Eye (tissue), 1 donor: Measurements from ENCODE around the gene XRCC2.
A peak's percentile ranks its signal among the peaks of the same experiment; 100 is the strongest.

Experiments used
- DNase-seq: peaks from one replicate; pipeline ENCODE4 v3.0.0-alpha.2; 2015

The XRCC2 gene

DNA sequence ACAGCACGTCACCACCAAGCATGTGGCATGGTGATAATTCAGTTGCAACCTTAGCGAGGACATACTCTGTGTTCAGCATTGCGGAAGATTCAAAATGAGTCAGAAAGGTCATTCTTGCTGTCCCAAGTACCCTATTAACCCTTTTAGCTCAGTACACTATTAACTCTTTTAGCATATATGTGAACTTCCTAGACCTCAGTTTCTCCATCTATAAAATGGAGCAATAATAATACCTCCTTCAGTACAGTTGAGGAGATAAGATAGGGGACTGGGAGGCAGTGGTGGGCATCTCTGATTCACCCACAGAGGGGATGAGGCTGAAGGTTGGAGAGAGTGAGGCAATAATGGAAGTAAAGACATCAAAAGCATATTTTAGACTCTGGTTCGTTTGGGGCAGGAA lies 67.3 kb downstream of the XRCC2 start:
- DNase-seq: no peak

DNA sequence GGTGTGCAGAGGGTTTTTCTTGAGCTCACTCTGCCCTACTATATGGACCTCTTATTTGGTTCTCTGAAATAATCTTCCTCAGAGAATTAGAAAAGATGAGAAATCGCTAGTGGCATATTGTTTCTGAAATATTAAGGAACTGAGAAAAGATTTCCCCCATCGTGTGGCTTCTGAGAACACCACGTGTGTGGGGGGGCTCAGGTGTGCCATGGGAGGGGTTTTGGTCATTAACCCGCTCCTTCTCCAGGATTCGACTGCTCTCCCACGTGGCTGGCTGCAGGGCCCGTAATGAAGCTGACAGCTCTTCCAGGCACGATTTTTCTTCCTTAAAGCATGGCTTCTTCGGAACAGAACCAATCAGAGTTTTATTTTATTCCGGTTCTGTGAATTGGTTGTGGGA lies 67.7 kb downstream of the XRCC2 start:
- DNase-seq: peak; percentile 23

DNA sequence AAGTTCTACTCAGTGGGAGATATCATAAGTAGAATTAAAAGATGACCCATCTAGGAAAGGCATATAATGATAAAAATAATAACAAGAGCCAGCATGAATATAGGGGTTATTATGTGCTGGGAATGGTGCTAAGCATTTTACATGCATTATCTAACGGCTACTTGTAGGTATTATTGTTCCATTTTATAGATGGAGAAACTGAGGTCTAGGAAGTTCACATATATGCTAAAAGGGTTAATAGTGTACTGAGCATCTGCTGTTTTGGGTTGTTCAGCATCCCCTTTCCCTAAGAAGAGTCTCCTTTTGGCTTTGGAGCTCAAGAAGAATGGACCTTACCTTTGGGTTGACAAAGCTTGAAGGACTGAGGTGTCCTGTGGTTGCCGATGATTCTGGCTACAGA lies 68.9 kb downstream of the XRCC2 start:
- no peak for DNase-seq

DNA sequence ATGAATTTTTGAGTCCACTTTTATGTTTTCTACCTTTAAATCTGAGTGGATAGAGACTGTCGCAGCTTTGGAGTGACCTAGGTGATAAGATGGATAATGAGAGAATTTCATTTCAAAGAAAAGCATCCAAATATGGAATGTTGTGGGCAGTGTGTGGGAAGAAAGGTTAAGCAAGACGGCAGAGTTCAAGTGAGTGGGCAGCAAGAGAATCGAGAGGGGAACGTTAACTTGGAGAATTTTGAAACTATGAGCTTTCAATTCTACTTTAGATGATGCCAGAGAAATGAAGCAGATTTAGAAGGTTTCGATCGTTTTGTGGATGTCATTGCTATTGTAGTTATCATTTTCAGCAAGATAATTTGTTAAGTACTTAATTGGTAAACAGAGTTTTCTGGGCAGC lies 73.0 kb downstream of the XRCC2 start:
- DNase-seq: no peak

DNA sequence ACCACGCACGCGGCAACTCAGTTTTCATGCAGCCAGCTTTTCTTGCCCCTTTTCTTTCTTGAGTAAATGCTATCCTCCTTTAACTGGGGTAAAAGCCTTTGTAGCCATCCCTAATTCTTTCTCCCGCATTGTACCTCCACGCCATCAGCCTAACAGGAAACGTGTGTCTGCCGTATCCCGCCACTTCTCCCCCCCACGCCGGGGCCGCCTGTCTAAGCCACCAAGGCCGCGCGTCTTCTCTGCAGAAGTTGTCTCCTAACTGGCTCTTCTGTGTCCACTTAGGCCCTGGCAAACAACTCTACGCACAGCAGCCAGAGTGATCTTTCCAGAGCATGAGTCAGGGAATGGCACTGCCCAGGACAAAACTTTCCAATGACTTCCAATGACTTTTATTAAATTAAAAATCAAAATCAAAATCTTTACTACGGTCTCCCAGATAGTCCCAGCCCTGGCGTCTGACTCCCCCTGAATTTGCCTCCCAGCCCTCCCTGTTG lies 74.6 kb downstream of the XRCC2 start:
- DNase-seq: no peak

DNA sequence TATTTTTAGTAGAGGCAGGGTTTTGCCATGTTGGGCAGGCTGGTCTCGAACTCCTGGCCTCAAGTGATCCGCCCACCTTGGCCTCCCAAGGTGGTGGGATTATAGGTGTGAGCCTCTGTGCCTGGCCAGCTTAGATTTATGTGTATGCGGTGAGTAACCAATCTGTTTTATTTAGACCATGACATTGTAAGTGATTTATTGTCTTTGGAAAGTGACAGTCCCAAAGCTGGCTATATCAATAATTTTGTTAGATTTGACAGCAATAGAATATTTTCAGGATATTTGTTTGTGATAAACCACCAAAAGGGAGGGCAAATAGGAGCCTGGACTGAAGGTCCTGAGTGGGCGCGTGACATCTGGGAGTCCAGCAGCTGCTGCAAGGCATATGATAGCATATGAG lies 75.7 kb downstream of the XRCC2 start:
- no peak for DNase-seq

DNA sequence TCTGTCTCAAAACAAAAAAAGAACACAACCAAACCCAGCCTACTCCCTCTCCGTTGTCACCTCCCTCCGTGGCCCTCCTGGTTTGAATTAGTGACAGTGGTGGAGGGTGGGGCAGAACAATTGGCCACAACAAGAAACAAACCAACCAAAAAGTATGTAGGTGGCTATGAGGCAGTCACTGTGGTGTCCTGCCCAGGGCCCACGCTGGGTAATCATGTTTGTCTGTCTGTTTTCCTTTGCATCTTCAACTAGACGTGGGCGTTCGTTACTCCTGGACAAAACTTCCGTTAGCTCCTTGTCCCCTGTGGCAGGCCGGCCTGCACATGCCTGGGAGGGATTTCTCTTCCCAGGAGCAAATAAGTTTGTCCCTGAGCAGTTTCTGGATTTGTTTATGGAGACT lies 78.4 kb downstream of the XRCC2 start:
- DNase-seq: no peak

DNA sequence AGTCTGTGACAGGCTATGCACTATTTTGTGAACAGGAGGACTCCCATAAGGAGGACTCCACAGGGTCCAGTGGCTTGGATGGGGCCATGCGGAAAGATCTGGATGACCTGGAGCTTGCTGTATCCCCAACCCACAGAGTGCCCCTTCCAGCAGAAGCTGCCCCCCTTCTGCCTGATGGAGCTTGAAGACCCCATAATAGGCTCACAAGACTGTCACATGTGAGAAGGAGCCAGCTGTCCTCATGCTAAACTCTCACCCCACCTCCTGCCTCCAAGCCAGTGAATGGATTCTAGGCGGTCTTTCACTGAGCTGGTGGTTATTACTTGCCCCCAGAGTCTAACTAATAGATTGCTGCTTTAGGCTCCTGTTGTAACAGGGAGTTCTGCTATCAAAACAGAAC lies 79.1 kb downstream of the XRCC2 start:
- DNase-seq: peak; percentile 52
